ENCODE measurements around the gene BRPF1.

The BRPF1 gene

GRCh38 chr3:9715764-9716437 is 15.6 kb upstream of the BRPF1 start:
- no peak overlapping the region for H3K4me3 ChIP-seq (ENCODE audit: low read depth, low read length)
- H3K9me3 ChIP-seq, result no peaks in the 10 kb centered on the region
- peak; percentile 59 for DNase-seq
- H3K4me1 ChIP-seq, result no peaks in the 10 kb centered on the region; the same call in 1 of the 2 replicates
- H3K27me3 ChIP-seq, result no peaks in the 10 kb centered on the region; the same call in 1 of the 2 replicates
- TF ChIP-seq CTCF (IDR thresholded peaks at IDR 0.05; ENCODE audit: low read depth, low read length), result peak; percentile 58
- no peaks in the 10 kb centered on the region for H3K36me3 ChIP-seq

DNA sequence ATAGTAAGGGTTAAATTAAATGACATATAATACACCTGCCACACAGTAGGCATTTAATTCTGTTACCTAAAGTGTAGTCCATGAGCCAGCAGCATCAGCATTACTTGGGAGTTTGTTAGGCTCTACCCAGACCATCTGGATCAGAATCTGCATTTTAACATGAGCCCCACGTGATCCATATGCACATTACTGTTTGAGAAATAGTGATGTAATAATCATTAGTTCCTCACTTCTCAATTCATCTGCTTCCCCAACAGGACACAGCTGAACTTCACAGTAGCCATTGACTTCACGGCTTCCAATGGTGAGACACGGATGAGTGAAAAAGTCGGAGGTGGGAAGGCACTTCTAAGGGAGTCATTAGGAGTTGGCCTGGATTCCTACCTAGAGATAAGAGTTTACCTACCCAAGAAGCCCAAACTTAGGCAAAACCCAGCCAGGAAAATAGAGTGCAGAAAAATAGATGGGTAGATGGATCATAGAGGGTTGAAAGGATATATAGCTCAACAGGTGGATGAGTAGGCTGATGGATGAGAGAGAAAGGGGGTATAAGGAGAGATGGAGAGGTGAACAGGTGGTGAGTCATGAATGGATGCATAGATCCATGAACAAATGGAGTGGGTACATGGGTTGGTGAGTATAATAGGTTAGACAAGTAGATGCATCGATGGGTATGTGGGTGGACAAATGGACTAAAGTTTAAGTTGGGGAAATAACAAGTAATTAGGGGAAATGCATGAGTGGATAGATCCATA is 14.6 kb upstream of the BRPF1 start:
- Histone ChIP-seq H3K4me3 (ENCODE audit: low read depth, low read length) (no peak overlapping the region), H3K4me1 (no peaks in the 10 kb centered on the region; the same call in 1 of the 2 replicates), H3K9me3 (no peaks in the 10 kb centered on the region), H3K36me3 (no peaks in the 10 kb centered on the region), H3K27me3 (no peaks in the 10 kb centered on the region; the same call in 1 of the 2 replicates)
- TF ChIP-seq CTCF (IDR thresholded peaks at IDR 0.05; ENCODE audit: low read depth, low read length), result no peak
- no peak for DNase-seq

DNA sequence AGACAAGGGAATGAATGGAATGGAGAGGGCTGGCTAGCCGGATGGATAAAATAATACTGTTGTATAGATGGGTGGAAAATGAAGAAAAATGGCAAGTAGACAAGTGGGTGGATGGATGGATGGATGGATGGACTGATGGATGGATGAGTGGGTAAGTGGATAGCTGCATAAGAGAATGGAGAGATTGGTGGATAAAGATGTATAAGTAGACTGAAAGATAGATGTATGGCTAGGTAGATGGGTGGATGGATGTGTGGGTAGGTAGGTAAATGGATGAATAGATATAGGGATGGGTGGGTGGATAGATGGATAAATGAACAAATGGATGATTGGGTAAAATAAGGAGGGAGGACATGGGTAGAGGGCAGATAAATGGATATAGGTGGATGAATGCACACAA is 14.0 kb upstream of the BRPF1 start:
- no peaks in the 10 kb centered on the region for H3K36me3 ChIP-seq
- H3K27me3 ChIP-seq, result no peaks in the 10 kb centered on the region; the same call in 1 of the 2 replicates
- no peak for TF ChIP-seq CTCF (IDR thresholded peaks at IDR 0.05; ENCODE audit: low read depth, low read length)
- no peaks in the 10 kb centered on the region for H3K9me3 ChIP-seq
- no peaks in the 10 kb centered on the region; the same call in 1 of the 2 replicates for H3K4me1 ChIP-seq
- H3K4me3 ChIP-seq (ENCODE audit: low read depth, low read length), result no peak overlapping the region
- no peak for DNase-seq

GRCh38 chr3:9718118-9718517 is 13.4 kb upstream of the BRPF1 start:
- H3K4me1 ChIP-seq, result no peaks in the 10 kb centered on the region; the same call in 1 of the 2 replicates
- H3K36me3 ChIP-seq, result no peaks in the 10 kb centered on the region
- no peak for TF ChIP-seq CTCF (IDR thresholded peaks at IDR 0.05; ENCODE audit: low read depth, low read length)
- no peak for DNase-seq
- H3K9me3 ChIP-seq, result no peaks in the 10 kb centered on the region
- H3K4me3 ChIP-seq (ENCODE audit: low read depth, low read length), result no peak overlapping the region
- H3K27me3 ChIP-seq, result no peaks in the 10 kb centered on the region

DNA sequence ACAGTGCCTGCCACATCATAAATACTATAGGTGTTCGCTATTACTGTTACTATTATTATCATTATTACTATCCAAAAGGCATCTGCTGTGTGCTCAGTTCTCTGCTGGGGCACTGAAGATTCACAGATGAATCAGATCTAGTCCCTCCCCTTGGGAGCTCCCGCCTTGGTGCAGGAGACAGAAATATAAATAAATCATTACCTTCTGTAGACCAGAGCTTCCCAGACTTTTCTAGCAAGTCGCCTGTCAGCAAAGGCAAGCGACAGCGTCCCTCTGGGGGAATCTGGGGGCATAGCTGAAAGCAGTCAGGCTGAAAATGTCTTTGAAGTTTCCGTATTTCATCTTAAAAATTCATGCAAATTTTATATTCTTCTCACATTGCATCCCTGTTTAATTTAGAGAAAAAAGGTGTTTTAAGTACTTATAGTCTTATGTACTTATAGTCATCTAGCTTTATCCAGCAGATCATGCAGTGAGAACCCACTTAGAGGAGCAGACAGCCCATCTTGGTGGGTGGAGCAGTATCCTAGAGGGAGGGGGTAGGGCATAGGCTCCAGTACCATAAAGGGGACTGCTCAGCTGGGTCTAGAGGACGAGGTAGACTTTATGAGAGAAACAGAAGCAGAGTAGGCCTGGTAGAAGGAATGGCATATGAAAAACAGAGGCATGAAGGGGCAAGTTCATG is 10.4 kb upstream of the BRPF1 start:
- no peaks in the 10 kb centered on the region for H3K9me3 ChIP-seq
- no peaks in the 10 kb centered on the region; the same call in 1 of the 2 replicates for H3K4me1 ChIP-seq
- DNase-seq, result peak; percentile 17
- no peaks in the 10 kb centered on the region for H3K36me3 ChIP-seq
- H3K27me3 ChIP-seq, result no peaks in the 10 kb centered on the region
- H3K4me3 ChIP-seq (ENCODE audit: low read depth, low read length), result no peak overlapping the region
- no peak for TF ChIP-seq CTCF (IDR thresholded peaks at IDR 0.05; ENCODE audit: low read depth, low read length)
